GM18505 (cell line): ENCODE results near the gene RTN4RL2.

Source experiments
- ATAC-seq: cut with Tn5 transposase; IDR thresholded peaks from one replicate; pipeline ENCODE4 v1.9.1; 2021; ENCODE audit not compliant: unreplicated experiment
- POLR2A ChIP-seq: IDR thresholded peaks from 4 replicates; pipeline ENCODE4 v1.6.1; 2011; ENCODE audit warnings: borderline replicate concordance; ENCODE audit not compliant: insufficient read depth, insufficient read length; ENCODE audit errors: extremely low read depth

RTN4RL2 gene

GRCh38 chr11:57462597-57462996 is 2.3 kb downstream of the RTN4RL2 start:
- no peak for TF ChIP-seq POLR2A

GRCh38 chr11:57463671-57464538 is 3.6 kb downstream of the RTN4RL2 start:
- no peak for TF ChIP-seq POLR2A
- no peak for ATAC-seq

More at GRCh38 chr11:57462597-57462996, 2.3 kb downstream of the RTN4RL2 start:
- no peak for ATAC-seq

- TF ChIP-seq POLR2A = no peak
These were observed 4.3 kb downstream of the RTN4RL2 start for GRCh38 chr11:57464539-57465181.

GRCh38 chr11:57466680-57467079 is 6.4 kb downstream of the RTN4RL2 start:
- no peak for TF ChIP-seq POLR2A
- ATAC-seq = no peak

More at GRCh38 chr11:57464539-57465181, 4.3 kb downstream of the RTN4RL2 start:
- no peak for ATAC-seq

GRCh38 chr11:57467508-57468157 is 7.3 kb downstream of the RTN4RL2 start:
- ATAC-seq = no peak

GRCh38 chr11:57468276-57468675 is 7.9 kb downstream of the RTN4RL2 start:
- no peak for TF ChIP-seq POLR2A
- no peak for ATAC-seq

More at GRCh38 chr11:57467508-57468157, 7.3 kb downstream of the RTN4RL2 start:
- TF ChIP-seq POLR2A = no peak

GRCh38 chr11:57469268-57469667 is 8.9 kb downstream of the RTN4RL2 start:
- no peak for ATAC-seq
- TF ChIP-seq POLR2A = no peak

GRCh38 chr11:57471496-57471895 is 11.2 kb downstream of the RTN4RL2 start:
- TF ChIP-seq POLR2A = no peak
- no peak for ATAC-seq

- TF ChIP-seq POLR2A = no peak
- no peak for ATAC-seq
These were observed 13.0 kb downstream of the RTN4RL2 start for GRCh38 chr11:57473285-57473841.

- ATAC-seq = no peak
- no peak for TF ChIP-seq POLR2A
These were observed 13.9 kb downstream of the RTN4RL2 start for GRCh38 chr11:57474017-57474802.

- no peak for ATAC-seq
These were observed 14.4 kb downstream of the RTN4RL2 start for GRCh38 chr11:57474803-57475115.

GRCh38 chr11:57475191-57475590 is 14.9 kb downstream of the RTN4RL2 start:
- no peak for ATAC-seq
- TF ChIP-seq POLR2A = no peak

More at GRCh38 chr11:57474803-57475115, 14.4 kb downstream of the RTN4RL2 start:
- TF ChIP-seq POLR2A = no peak
